ENCODE data around the gene MORC1.

Gene MORC1

DNA sequence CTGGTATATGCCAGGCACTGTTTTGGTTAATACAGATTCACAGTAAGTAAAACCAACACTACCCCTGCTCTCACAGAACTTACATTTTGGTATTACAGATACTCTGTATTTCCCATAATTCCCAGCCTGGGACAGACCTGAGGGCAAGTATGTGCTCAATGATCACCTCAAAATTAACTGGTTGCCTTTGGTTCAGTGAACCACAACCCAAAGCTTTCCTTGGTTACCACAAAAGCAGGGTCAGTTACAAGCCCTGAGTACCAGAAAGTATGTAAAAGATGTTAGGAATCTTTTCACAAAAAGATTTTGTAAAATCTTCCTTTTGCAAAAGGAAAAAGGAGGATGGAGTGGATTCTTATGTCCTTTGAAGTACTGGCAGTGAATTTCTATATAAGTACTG is 92.0 kb downstream of the MORC1 start:
- no peak for DNase-seq (ENCODE audit: low read depth)

- no peak for DNase-seq (ENCODE audit: low read depth)
These were observed 94.2 kb downstream of the MORC1 start for GRCh38 chr3:109023656-109024254.

GRCh38 chr3:109023167-109023566 is 94.8 kb downstream of the MORC1 start:
- no peak for DNase-seq (ENCODE audit: low read depth)

GRCh38 chr3:109021556-109021955 is 96.4 kb downstream of the MORC1 start:
- no peak for DNase-seq (ENCODE audit: low read depth)

- DNase-seq (ENCODE audit: low read depth) = no peak
These were observed 99.1 kb downstream of the MORC1 start for GRCh38 chr3:109018828-109019227.

DNA sequence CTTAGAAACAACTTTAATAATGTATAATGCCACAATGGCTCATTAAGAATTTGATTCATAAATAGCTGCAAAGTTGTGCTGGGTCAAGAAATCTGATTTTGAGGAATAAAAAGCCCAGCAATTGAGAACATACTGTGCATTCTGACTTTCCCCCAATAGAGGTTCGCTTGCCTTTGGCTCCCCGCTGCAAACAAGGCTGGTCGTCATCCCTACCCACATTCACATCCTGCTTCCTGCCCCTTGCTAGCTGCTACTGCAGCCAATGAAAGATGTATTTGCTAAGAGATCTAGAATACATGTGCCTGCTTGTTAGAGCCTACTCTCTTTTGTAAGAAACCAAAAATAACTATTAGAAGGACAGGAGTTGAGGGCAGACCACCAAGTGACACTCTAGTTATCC is 112.5 kb downstream of the MORC1 start:
- DNase-seq (ENCODE audit: low read depth) = no peak

DNA sequence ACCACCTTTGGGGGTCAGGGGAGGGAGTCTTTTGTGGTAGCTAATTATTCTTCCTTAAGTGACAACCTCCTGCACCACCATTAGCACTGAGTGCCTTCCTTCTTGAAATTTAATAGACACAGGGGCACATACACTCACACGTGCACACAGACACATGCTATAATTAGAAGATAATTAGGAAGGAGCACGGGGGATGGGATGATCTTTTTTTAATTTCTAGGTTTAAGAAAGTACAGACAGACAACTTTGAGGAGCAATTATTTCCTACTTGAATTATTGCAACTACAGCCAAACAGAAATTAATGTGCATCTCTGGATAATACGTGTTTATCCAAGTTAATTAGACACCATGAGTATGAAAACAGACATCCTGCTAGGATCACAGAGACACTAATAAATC is 119.5 kb downstream of the MORC1 start:
- DNase-seq (ENCODE audit: low read depth) = no peak

- DNase-seq (ENCODE audit: low read depth) = no peak
These were observed 132.1 kb downstream of the MORC1 start for GRCh38 chr3:108985844-108986243.

DNA sequence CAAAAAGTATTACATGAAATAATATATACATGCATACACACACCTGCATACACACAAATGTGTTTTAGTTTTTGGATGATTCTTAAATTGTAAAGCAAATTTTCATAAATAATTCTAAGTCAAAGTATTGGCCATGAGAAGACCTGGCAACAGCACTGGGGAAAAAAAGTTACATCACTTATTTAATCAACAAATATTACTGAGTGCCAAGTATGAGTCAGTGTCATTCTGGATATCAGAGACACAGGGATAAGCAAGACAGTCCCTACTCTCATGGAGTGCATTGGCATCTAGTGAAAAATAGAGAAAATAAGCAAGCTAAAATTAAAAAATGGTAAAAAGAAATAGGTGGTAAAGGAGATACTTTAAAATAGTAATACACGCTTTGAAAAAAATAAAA is 134.9 kb downstream of the MORC1 start:
- no peak for DNase-seq (ENCODE audit: low read depth)

GRCh38 chr3:108976058-108976457 is 141.9 kb downstream of the MORC1 start:
- no peak for DNase-seq (ENCODE audit: low read depth)

DNA sequence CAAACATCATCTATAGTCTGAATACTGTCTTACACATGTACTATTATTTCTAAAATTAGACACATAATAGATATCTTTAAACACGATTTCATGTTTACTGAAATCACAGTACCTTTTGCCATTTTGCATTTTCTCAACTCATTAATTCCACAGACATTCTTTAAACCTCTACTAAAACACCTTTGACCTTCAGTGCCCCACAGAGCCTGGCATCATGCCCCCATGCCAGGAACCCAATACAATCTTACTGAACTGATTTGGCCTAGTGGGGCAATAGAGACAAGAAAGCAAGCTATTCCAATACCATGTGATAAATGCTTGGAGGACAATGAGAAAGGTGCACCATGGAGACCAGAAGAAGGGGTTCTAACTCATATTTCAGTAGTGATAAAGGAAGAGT is 144.9 kb downstream of the MORC1 start:
- no peak for DNase-seq (ENCODE audit: low read depth)

GRCh38 chr3:108972482-108972881 is 145.5 kb downstream of the MORC1 start:
- no peak for DNase-seq (ENCODE audit: low read depth)

GRCh38 chr3:108970561-108970960 is 147.4 kb downstream of the MORC1 start:
- no peak for DNase-seq (ENCODE audit: low read depth)

DNA sequence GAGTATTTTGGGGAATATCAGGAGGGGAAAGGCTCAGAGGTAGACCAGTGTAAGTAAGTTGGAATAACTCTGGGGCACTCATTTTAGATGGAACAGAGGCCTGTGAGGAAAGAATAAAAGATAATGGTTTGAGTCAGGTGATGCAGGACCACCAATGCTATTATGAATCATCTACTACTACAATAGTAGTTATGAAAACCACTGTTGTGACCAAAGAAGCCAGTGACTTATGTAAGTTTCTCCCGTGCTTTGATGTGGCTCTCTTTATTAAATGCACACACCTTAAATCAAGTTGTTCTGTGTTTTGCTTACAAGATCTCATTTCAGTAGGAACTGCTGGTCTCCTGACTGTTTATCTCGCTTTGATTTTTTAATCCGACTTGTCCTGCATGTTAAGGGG is 151.2 kb downstream of the MORC1 start:
- no peak for DNase-seq (ENCODE audit: low read depth)

DNA sequence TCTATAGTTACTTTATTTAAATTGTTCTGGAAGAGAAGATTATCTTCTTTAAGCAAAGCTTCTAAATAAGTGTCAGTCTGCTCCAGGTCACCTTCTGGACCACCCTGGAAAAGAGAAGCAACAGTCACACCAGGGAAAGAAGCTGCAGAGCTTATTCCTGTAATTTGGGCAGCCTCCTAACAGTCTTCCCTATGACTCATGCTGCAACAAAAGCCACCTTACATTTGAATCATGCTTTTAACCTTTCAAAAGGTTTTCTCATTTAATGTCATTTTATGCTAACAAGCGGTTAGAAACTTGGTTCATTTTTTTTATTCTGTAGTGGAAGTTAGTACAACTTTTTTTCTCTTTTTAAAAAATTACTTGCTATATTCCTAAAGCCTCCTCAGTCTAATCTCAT is 158.9 kb downstream of the MORC1 start:
- no peak for DNase-seq (ENCODE audit: low read depth)

- no peak for DNase-seq (ENCODE audit: low read depth)
These were observed 164.2 kb downstream of the MORC1 start, which contains the start of gene GUCA1C for GRCh38 chr3:108953700-108954099. Gene GUCA1C, minus strand, starts transcription at chr3:108953879. Its CDS starts 117 bp downstream, at chr3:108953762.

DNA sequence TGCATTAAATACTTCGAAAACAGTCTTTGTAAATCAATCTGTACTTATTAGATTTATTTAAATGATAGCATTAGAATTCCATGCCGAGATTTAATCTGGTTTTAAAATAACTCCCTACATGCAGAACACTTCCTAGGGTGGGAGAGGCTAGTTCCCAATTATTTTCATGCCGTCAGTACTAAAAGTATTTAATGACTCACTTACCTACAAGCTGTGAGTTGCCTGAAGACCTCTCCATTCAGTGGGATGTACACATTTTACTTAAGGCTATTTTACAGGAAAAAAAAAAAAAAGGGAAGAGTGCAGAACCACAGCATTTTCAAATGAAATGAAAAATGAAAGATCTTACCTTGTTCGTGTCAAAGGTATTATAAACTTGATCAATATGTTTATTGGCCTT is 164.7 kb downstream of the MORC1 start:
- no peak for DNase-seq (ENCODE audit: low read depth)

DNA sequence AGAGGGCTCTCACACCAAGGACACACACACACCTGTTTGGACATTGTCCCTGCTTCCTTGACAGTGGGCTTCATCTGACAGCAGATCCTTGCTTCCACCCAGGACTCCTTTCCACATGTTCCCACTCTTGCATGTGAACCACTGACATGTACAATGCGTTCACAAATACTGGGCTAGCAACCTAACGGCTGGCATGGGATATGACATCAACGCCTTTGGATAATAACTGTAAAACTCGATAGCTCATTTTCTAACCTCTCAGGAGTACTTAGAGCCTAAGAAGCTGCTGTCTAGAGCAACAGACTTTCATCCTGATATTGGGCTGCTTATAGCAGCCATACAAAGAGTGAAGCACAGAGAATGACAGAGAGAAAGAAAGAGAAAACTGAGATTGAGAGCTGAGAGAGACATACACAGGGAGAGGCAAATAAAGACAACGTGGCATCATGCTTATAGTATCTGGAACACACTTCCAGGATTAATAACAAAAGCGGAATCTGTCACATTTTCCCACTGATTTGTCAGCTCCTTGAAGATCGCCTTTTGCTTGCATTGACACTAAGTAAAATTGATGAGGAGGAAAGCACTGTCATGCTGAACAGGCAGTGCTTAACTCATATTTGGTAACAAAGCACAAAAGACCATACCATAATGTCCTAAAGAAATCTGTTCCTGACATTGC is 166.0 kb downstream of the MORC1 start:
- no peak for DNase-seq (ENCODE audit: low read depth)

- no peak for DNase-seq (ENCODE audit: low read depth)
These were observed 170.1 kb downstream of the MORC1 start for GRCh38 chr3:108947855-108948254.

DNA sequence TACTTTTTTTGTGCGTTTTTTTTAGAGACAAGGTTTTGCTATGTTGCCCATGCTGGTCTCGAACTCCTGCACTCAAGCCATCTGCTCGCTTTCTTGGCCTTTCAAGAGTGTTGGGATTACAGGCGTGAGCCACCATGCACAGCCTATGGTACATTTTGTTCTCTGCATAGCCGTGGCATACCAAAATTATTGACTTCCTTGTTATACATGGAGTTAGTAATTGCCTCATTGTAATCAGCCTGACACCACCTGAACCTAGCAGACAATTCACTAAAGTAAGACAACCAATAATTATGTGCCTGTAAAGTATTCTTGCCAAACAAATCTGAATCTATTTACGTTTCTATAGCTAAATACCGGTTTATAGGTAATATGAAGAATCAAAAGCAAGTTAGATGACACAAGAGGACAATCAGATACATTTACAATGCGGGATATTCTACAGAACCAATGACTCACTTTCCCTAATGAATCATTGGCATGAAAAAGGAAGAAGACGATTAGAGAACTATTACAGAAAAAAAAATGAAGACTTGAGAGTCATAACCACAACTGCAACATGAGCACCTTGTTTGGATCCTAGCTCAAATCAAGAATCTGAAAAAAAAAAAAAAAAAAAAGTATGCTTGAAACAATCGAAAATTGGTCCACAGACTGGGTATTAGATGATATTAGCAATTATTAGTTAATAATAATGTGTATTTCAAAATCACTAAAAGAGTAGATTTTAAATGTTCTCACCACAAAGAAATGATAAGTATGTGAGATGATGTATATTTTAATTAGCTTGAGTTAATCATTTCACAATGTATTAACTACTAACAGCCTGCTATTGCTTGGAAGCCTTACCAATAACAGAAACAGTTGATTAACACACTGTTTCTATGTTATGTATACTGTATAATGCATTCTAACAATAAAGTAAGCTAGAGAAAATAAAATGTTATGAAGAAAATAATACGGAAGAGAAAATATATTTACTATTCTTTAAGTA is 171.3 kb downstream of the MORC1 start:
- DNase-seq (ENCODE audit: low read depth) = no peak

DNA sequence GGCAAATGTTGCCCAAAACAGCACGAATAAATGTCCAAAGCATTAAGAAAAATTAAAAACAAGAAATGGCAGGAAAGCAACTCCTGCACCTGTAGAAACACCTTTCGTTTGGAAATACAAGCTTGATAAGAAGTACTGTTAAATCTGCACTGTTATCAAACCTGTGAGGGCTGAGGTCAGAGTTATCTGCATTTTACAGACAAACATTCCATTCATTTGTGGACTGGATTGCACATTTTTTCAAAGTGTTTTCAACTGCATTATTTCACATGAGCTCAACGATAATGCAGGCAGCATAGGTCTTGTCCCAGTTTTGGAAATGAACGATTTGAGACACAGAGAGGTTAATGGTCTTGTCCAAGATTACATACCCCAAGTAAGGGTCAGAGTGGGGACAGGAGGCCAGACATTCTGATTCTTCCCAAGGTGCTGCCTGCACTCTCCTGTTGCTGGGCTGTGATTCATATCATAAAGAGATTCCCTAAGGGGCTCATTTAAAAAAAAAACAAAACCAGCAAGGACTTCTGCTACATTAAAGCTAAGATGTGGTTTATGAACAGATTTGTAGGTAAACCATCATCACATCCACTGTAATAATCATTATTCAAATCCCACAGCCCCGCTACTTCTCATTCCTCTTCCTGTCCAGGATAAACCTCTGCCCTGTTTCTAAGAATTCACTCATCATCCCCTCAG is 177.2 kb downstream of the MORC1 start:
- DNase-seq (ENCODE audit: low read depth) = no peak

DNA sequence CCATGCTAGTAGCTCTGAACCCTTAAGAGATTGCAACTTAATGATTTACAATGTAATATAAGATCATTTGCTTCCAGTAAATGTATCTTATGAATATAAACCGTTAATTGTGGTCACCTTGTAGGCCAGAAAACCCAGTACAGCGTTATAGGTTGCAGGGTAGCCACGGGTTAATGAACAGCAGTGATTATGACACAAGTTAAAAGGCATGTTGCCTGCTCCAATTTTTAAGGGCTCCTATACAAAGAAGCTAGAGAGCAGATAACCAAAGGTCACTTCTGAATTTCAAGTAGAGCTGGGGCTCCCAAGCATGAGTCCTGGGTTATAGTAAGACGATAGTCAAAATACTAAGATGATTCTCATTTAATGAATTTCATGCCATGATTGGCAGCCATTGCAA is 177.8 kb downstream of the MORC1 start:
- DNase-seq (ENCODE audit: low read depth) = no peak

All from HS-27A (cell line).